Uterus (tissue), 2 donors: ENCODE results near the gene ZCCHC2.

Experiments used
- POLR2A ChIP-seq, 2 donors: fragments of 450-650 bp; IDR thresholded peaks; one replicate each; pipeline ENCODE4 v1.6.1; 2016; ENCODE audit warnings: antibody characterized with exemption in 2 of 2, mild to moderate bottlenecking in 1 of 2, moderate library complexity in 1 of 2
- TF ChIP-seq, protein P1 (sequence below), 4 experiments: fragments of 200-600 bp in 2 of 4; fragments of 450-650 bp in 2 of 4; sonication (generic) in 2 of 4; IDR thresholded peaks; one replicate each; pipeline ENCODE4 v1.5.1; 2016 to 2019; ENCODE audit warnings: antibody characterized with exemption in 4 of 4, mild to moderate bottlenecking in 2 of 4, moderate library complexity in 1 of 4

DNA sequence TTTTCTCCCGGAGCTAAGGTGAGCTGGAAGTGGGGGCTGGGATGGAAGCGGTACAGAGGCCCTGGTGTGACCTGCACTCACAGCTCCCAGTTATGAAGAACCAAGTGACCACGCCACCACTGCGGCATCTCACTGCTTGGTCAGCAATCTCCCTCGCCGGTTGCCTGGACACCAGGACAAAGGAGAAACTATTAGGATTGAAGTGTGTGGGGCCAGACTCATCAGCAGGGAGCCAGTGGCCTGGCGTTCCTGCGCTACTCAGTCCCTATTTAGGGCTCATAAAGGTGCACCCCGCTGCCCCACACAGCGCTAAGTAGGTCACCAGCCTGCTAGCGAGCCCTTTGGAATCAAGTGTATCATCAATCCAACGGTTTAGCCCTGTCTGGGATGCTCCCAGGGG, 82.9 kb downstream of the ZCCHC2 start:
- TF ChIP-seq POLR2A (IDR thresholded peaks at IDR 0.05), result no peak
- TF ChIP-seq, protein P1, sequence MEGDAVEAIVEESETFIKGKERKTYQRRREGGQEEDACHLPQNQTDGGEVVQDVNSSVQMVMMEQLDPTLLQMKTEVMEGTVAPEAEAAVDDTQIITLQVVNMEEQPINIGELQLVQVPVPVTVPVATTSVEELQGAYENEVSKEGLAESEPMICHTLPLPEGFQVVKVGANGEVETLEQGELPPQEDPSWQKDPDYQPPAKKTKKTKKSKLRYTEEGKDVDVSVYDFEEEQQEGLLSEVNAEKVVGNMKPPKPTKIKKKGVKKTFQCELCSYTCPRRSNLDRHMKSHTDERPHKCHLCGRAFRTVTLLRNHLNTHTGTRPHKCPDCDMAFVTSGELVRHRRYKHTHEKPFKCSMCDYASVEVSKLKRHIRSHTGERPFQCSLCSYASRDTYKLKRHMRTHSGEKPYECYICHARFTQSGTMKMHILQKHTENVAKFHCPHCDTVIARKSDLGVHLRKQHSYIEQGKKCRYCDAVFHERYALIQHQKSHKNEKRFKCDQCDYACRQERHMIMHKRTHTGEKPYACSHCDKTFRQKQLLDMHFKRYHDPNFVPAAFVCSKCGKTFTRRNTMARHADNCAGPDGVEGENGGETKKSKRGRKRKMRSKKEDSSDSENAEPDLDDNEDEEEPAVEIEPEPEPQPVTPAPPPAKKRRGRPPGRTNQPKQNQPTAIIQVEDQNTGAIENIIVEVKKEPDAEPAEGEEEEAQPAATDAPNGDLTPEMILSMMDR (IDR thresholded peaks at IDR 0.05), result no peak
